HG02973 (cell line): Measurements from ENCODE around the gene AGRP.
A peak's percentile ranks its signal among the peaks of the same experiment; 100 is the strongest.
"Not testable (repeated sequence)": the region's sequence is repeated elsewhere in the genome, so short reads cannot be mapped to it uniquely, and the experiment has no call there.

Source experiments
- ATAC-seq: cut with Tn5 transposase; IDR thresholded peaks from one replicate; pipeline ENCODE4 v1.9.1; 2021; ENCODE audit warnings: moderate library complexity; ENCODE audit not compliant: unreplicated experiment

Gene AGRP

GRCh38 chr16:67504031-67505021 is 21.0 kb upstream of the AGRP start:
- ATAC-seq: no peak

GRCh38 chr16:67499106-67499505 is 15.8 kb upstream of the AGRP start:
- no peak for ATAC-seq

DNA sequence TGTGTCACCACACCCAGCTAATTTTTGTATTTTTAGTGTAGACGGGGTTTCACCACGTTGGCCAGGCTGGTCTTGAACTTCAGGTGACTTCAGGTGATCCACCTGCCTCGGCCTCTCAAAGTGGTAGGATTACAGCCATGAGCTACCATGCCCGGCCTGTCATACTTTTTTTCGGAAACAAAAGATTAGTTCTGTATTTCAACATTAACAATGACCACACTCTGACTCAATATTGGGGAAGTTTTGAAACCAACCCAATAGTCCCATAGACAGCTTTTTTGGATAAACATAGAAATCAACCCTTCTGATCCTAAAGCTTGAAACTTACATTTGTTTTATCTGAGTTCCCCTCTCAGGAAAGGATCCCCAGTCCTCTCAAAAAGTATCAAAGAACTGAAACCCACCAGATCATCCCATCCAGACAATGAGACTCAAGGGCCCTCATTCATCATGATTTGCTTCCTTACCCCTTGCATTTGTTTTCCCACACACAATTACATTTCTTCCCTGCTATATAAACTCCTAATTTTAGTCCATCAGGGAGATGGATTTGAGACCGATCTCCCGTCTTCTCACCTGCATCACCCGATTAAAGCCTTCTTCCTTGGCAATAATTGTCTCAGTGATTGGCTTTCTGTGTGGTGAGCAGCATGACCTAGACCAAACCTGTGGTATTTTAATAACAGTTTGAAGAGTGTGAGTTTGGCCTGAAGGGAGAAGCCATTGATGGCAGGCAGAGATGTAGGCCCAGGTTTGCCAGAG is 7.2 kb upstream of the AGRP start:
- ATAC-seq: no peak

DNA sequence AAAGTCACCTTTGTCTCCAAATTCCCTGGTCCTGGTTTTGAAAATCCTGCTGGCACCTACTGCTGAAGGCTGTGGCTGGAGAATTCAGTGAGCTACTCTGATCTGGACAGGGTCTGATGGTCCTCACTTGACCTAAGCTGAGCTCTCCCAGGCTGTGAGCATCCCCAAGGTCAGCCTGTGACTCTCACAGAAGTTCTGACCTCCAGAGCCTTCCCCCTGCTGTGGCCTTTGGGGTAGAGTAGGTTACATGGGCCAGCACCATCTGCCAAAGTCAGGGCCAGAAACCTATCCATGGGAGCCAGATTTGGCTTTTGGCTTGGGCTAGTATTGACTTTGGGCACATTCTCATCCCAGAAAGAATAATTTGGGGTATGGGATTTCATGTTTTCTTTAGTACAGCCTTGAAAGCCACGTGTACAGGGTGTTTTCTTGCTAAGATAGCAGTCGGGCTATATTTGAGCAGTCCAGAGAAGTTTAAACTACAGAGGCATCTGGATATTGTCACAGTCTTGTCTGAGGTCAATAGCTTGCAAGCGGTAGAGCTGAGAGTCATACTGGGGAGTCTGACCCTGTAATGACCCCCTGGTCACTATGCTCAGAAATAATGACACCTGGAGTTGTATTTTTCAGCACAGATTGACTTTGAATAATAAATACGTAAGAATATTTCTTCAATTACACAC is 6.2 kb upstream of the AGRP start:
- ATAC-seq: peak; percentile 3

DNA sequence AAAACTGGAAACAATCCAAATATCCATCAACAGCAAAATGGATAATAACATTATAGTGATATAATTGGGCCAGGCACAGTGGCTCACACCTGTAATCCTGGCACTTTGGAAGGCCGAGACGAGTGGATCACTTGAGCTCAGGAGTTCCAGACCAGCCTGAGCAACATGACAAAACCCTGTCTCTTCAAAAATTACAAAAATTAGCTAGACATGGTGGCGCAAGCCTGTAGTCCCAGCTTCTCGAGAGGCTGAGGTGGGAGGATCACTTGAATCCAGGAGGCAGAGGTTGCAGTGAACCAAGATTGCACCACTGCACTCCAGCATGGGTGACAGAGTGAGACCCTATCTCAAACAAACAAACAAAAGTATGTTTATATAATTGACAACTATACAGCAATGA is 4.2 kb upstream of the AGRP start:
- ATAC-seq: not testable (repeated sequence)

GRCh38 chr16:67486805-67487204 is 3.5 kb upstream of the AGRP start:
- no peak for ATAC-seq

DNA sequence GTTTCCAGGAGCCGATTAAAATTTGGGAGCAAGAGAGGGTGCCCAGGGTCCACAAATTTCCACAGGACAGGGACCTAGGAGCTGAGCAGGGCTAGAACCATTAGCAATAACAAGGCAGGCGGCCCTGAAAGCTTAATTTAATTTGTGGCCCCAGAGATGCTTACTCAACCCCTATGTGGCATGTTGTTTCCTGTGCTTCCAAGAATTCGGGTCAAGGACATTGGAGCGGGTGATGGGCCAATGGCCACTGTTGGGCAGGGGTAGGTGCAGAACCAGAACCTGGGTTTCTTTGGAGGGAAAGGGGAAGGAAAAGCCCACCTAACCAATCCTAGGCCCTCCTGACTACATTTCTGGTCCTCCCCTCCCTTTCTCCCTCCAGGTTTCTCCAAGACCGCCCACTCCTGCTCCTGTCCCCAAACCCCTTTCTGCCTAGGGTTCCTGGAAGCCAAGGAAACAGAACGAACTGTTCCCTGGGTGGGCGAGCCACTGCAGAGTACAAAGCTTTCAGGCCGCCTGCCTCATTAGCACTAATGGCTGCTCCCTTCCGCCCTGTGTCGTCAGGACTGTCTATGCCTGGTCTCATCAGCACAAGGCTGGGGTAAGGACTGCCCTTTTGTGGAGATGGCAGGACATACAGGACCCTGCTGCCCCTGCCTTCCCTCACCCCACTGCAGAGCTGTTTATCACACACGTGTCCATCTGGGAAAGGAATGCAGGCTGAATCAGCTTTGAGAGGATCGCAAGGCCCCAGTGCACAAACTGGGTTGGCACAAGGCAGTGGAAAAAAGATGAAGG is 581 bp upstream of the AGRP start:
- ATAC-seq: no peak

DNA sequence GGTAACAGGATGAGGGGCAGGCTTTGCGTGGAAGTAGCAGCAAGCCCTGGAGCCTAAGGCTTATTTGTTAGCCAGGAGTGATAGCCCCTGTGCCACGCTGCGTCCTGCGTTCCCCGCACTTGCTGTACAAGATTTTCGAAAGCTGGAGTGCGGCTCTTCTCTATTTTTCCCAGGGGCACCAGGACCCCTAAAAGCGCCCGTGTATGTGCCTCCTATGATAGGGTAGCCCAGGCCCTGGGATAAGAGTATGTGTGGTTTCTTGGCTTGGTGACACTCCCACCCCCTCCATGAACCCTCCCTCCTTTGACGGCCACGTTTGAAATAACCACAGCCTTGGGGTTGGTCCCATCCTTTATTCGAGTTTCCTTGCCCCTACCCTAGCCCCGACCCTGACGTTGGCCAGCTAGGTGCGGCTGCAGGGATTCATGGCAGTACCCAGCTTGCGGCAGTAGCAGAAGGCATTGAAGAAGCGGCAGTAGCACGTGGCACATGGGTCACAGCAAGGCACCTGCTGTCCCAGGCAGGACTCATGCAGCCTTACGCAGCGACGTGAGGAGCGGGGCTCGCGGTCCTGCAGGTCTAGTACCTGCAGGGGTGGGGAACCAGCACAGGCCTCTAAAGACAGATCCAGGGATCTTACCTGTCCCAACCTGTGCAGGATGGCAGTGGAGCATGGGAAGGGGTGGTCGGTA is 968 bp downstream of the AGRP start:
- no peak for ATAC-seq

DNA sequence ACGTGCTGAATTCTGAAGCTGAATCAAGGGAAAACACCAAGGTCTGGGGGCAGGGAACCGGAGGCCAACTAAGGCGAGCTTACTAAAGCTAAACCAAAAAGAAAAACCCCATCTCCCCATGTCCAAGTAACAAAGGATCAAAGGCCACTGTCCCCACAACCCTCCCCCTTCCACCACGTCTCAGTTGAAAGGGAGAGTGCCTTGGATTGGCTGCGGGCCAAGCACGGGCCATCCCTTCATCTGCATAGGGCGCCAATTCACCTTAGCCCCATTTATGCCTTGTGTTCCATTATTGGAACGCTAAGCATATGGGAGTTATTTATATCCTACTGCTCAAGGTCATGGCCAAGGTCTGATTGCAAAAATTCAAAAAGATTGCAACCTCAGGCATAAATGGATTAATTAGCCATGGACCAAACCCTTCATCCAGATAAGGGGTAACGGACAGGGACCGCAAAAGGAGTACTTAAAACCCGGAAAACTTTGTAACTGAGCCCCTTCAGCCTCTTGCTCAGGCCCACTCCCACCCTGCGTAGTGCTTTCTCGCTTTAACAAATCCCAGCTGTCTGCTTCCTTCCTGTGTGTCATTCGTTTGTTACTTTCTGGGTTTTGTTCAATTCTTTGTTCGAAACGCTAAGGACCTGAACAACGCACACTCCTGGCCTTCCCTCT is 1.6 kb downstream of the AGRP start:
- ATAC-seq: no peak

GRCh38 chr16:67480833-67481560 is 2.4 kb downstream of the AGRP start, which contains the start of gene ATP6V0D1:
ATP6V0D1 (minus strand) TSS chr16:67481157; CDS start chr16:67481086, 71 bp downstream.
- ATAC-seq: peak; percentile 84

DNA sequence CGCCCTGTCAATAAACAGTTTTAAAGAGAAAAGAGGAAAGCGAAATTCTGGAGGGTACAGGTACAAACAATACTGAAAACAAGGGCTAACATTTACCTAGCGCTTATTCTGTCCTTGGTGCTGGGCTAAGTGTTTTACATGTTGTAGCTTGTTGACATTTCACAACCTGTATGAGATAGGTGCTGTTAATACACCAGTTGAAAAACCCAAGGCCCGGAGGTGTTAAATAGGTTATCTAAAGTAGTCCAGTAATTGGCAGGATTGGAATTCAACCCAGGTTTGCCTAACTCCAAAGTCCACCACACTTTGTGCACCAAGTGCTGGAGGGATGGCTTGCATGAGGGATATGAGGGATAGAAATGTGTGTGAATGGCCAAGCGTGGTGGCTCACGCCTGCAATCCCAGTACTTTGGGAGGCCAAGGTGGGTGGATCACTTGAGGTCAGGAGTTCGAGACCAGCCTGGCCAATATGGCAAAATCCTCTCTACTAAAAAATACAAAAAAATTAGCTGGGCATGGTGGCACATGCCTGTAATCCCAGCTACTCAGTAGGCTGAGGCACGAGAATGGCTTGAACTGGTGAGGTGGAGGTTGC is 5.3 kb downstream of the AGRP start:
- no peak for ATAC-seq

- ATAC-seq: no peak
Measured at GRCh38 chr16:67474551-67475455, 8.5 kb downstream of the AGRP start.

DNA sequence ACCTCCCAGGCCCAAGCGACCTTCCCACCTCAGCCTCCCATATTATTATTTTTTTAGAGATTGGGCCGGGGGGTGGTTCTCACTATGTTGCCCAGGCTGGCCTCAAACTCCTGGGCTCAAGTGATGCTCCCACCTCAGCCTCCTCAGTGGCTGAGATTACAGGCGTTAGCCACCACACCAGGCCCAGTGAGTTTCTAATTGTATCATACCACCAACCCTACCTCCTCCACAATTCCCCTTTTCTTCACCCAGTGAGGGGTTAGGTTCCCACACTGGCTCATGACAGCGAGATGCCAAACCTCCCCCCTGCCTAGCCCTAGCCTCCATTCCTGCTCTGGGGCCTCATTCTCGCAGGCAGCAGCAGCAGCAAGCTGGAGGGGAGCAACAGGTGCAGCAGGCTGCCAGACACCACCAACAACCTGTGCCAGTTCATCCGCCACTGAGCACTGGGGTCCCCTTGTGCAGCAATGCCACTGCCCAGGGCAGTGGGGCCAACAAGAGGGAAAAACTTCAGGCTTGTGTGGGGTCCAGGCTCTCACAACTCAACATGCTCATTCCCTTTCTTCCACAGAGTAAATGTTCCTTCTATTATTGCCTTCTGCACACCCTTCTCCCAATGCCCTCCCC is 11.5 kb downstream of the AGRP start:
- no peak for ATAC-seq

GRCh38 chr16:67470359-67470758 is 13.0 kb downstream of the AGRP start:
- no peak for ATAC-seq

DNA sequence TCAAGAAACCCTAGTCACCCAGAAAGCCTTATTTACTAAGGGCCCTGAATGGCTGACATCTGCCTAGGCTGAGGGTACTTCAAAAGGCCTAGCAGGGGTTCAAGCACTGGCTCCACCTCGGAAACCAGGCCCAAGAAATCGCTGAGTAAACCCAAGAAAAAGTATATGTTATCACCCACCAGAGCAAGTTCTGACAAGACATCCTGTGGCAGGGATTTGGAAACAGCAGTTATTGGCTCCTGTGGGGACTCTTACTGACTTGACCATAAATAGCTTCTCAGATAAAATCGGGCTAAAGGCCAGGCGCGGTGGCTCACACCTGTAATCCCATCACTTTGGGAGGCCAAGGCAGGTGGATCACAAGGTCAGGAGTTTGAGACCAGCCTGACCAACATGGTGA is 14.6 kb downstream of the AGRP start:
- no peak for ATAC-seq

DNA sequence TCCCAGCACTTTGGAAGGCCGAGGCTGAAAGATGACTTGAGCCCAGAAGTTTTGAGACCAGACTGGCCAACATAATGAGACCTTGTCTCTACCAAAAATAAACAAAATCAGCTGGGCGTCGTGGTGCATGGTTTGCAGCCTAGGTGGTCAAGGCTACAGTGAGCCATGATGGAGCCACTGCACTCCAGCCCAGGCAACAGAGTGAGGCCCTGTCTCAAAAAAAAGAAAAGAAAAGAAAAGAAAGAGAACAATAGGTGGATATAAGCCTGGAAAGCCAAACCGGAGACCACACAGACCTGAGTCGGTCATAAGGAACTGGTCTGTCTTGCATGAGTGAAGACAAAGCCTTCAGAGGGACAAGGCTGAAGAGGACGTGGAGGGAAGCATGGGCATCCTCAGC is 16.8 kb downstream of the AGRP start:
- no peak for ATAC-seq

GRCh38 chr16:67464565-67464964 is 18.8 kb downstream of the AGRP start:
- ATAC-seq: no peak
